ENCODE data around the gene SLIT3.

DNA sequence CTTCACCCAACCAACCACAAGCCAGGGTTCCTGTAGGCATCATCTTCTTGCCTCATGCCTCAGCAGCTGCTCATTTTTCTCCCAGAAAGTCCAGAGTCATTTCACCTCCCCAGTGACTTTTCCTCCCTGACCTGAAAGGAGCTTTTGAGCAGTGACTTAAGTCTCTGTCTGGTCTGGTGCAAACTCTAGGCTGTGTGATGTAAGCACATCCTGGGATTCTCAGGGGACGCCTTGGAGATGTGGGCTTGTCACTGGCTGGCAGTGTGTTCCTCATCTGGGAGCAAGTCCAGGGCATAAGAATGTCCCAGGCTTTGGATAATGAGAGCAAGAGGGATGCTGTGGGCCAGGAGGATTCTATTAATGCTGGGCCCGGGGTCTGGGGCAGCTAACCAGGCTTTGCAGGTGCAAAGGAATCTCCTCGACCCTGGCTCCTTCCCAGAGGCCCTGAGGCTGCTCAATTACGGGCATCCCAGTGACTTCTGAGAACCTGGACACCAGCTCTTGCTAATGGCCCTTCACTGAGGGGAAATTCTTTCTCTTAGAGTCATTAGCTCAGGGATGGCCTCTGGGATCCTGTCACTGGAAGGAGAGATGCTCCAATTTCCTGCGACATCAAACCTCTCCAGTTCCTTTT, 510.8 kb downstream of the SLIT3 start:
- TF ChIP-seq CTCF (conservative IDR thresholded peaks at IDR 0.05; ENCODE audit: low read length) (no peak), EZH2phosphoT487 (IDR thresholded peaks at IDR 0.05; ENCODE audit: borderline replicate concordance) (no peak)

Data from Loucy (cell line).